Measurements from ENCODE around the gene DACT2.
A peak's percentile ranks its signal among the peaks of the same experiment; 100 is the strongest.

DACT2 gene

DNA sequence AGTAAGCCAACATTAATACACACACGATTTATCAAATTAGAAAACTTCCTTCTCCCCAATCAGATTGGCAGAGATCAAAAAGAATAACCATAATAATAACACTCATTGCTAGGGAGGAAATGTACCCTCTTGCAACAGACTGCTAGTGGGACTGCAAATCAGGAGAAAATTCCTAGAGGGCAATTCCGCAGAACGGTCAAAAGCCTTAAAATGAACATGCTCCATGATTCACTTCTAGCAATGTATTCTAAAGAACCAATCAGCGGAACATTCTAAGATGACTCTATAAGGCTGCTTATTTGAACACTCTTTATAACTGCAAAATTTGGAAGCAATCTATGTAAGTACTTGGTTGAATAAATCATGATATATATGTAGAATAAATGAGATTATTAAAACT, 8.5 kb upstream of the DACT2 start:
- DNase-seq (ENCODE audit: low read depth in 2 of 2) = no peak
- no peak overlapping the region for H3K4me3 ChIP-seq (replicated peaks in 1 of 2; ENCODE audit: low read depth in 2 of 2, low read length in 2 of 2)

DNA sequence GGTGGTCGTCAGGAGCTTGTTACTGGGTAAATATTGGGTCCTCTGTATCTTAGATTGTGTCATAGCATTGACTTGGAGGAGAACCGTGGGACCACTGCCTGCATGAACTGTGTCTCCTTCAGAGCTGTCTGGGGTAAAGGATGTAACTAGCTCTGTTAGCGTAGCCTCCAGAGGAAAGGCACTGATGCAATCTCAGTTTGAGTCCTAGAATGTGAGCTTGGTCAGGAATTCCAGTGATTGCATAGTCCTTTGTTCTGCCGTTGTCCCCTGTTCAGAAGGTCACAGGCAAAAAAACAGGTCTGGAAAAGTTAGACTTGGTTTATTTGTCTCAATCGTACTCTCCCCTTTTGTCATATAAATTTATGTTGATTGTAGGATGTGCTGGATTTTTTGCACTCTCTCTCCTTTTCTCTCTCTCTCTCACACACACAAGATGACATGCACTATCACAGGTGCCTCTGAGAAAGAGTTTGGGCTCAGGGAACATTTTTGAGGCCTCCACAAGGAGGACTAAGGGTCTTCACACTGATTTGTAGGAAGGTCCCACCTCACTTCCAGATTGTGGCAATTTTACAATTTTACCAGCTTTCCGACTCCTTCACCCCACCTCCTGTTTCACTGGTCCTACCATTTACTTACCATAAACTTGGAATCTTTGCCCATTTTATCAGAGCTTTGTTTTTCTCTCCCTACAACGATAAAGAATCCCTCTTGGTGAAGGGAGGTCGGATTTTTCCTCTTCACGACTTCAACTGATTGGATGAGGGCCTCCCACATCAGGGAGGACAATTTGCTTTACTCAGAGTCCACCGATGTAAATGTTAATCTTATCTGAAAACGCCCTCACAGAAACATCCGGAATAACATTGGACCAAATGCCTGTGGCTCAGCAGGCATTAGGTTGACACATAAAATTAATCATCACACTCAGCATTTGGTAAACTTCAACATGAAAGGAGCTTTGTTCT, 7.0 kb upstream of the DACT2 start:
- peak; percentile 41 to 94 for DNase-seq (ENCODE audit: low read depth in 2 of 2)
- TF ChIP-seq, protein P1, sequence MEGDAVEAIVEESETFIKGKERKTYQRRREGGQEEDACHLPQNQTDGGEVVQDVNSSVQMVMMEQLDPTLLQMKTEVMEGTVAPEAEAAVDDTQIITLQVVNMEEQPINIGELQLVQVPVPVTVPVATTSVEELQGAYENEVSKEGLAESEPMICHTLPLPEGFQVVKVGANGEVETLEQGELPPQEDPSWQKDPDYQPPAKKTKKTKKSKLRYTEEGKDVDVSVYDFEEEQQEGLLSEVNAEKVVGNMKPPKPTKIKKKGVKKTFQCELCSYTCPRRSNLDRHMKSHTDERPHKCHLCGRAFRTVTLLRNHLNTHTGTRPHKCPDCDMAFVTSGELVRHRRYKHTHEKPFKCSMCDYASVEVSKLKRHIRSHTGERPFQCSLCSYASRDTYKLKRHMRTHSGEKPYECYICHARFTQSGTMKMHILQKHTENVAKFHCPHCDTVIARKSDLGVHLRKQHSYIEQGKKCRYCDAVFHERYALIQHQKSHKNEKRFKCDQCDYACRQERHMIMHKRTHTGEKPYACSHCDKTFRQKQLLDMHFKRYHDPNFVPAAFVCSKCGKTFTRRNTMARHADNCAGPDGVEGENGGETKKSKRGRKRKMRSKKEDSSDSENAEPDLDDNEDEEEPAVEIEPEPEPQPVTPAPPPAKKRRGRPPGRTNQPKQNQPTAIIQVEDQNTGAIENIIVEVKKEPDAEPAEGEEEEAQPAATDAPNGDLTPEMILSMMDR (IDR thresholded peaks at IDR 0.05; ENCODE audit: low read depth, low read length) = no peak
- H3K4me3 ChIP-seq (replicated peaks in 1 of 2; ENCODE audit: low read depth in 2 of 2, low read length in 2 of 2) = no peak overlapping the region

More for the DNA sequence above, 8.5 kb upstream of the DACT2 start:
- TF ChIP-seq, protein P1 (IDR thresholded peaks at IDR 0.05; ENCODE audit: low read depth, low read length) = no peak

DNA sequence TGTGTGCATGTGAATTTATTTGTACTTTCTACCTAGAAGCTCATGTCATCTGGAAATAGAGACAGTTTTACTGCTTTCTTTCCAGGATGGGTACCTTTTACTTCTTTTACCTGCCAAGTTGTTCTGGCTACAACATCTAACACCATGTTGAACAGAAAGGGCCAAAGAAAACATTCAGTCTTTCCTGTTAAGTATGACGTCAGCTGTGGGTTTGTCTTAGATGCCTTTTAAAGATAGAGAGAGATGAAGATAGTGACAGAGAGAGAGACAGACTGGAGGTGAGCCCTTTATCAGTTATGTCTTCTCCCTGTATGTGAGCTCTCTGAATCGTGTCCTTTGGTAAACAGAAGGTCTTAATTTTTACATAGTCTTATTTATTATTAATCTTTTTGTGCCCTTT, 3.4 kb upstream of the DACT2 start:
- TF ChIP-seq, protein P1 (IDR thresholded peaks at IDR 0.05; ENCODE audit: low read depth, low read length) = no peak
- no peak for DNase-seq (ENCODE audit: low read depth in 2 of 2)
- no peak overlapping the region for H3K4me3 ChIP-seq (replicated peaks in 1 of 2; ENCODE audit: low read depth in 2 of 2, low read length in 2 of 2)

DNA sequence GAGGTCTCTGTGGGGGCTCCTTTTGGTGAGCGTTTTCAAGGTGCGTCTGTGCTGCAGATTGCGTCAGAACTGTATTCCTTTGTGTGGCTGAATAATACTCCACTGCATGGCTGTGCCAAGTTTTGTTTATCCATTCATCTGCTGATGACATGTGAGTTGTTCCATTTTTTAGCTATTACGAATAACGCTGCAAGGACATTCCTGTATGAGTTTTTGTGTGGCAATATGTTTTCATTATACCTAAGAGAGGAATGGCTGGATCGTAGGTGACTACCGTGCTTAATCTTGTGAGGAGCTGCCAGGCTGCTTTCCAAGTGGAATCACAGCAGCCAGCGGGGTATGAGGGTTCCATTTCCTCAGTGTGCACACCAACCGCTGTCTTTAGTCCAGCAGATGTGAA, 1.1 kb upstream of the DACT2 start:
- DNase-seq (ENCODE audit: low read depth in 2 of 2) = peak; percentile 2 to 56
- TF ChIP-seq, protein P1 (IDR thresholded peaks at IDR 0.05; ENCODE audit: low read depth, low read length) = no peak
- H3K4me3 ChIP-seq (replicated peaks in 1 of 2; ENCODE audit: low read depth in 2 of 2, low read length in 2 of 2) = no peak overlapping the region

DNA sequence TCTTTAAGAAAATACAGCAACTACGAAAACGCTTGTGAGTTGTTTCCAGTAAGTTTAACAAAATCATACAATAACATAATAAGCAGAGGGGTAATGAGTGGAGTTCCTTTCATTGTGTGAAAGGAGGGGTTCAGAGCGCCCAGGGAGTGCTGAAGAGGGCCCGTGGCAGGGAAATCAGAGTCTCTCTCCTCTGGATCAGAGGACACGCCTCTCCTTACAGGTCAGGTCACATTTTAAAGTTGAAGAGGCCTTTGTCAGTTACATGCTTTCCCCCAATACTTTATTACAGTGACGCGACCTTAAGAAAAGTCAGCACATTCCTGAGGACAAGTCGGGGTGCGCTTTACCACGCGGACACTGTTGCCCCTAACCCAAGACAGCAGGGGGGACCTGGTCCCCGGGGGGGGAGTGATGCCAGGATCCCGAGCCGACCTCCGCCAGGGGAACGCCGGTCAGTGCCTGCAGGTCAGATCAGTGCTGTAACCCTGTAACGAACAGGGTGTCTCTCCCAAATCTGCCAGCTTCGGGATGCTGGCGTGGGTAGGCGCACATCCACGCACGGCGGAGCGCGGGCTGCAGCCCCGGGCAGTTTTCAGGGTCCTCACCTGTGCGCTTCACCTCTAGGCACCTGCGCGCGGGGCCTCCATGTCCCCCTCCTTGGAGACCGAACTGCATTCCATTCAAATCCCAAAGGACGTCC, 848 bp downstream of the DACT2 start:
- TF ChIP-seq, protein P1 (IDR thresholded peaks at IDR 0.05; ENCODE audit: low read depth, low read length) = no peak
- peak overlapping the region in 1 of 2 donors; percentile 50 for H3K4me3 ChIP-seq (replicated peaks in 1 of 2; ENCODE audit: low read depth in 2 of 2, low read length in 2 of 2)
- DNase-seq (ENCODE audit: low read depth in 2 of 2) = no peak

DNA sequence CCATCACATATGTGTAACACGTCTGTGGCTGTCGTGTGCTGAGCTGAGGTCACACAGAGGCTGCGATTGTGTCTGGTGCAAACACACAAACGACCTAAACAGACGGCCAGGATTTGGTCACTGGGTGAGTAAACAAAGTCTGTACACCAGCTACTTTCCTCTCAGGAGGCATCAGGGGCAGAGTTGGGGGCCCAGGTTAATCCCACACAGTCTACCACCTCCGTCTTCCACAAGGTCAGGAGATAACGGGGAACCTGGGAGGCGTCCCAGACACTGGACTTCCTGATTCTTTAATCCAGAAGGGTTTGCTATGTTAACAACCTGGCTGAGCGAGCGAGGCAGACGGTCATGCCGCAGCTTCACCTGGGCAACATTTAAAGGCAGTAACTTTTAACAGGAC, 1.5 kb downstream of the DACT2 start:
- no peak for DNase-seq (ENCODE audit: low read depth in 2 of 2)
- TF ChIP-seq, protein P1 (IDR thresholded peaks at IDR 0.05; ENCODE audit: low read depth, low read length) = no peak
- peak overlapping the region in 1 of 2 donors; percentile 50 for H3K4me3 ChIP-seq (replicated peaks in 1 of 2; ENCODE audit: low read depth in 2 of 2, low read length in 2 of 2)
